Ishikawa (cell line): Measurements from ENCODE around the gene SRXN1.

ENCODE experiments used
- CEBPB ChIP-seq: IDR thresholded peaks from 2 replicates; pipeline ENCODE4 v1.6.1; 2012
- CREB1 ChIP-seq: IDR thresholded peaks from 2 replicates; pipeline ENCODE4 v1.6.1; 2012; ENCODE audit warnings: low read depth
- EGR1 ChIP-seq: IDR thresholded peaks from 2 replicates; pipeline ENCODE4 v1.6.1; 2012
- EP300 ChIP-seq: IDR thresholded peaks from 2 replicates; pipeline ENCODE4 v1.6.1; 2012; ENCODE audit warnings: borderline replicate concordance
- FOXM1 ChIP-seq: IDR thresholded peaks from 2 replicates; pipeline ENCODE4 v1.6.1; 2012; ENCODE audit warnings: low read depth, borderline replicate concordance
- NFIC ChIP-seq: IDR thresholded peaks from 2 replicates; pipeline ENCODE4 v1.6.1; 2012
- RAD21 ChIP-seq: IDR thresholded peaks from 2 replicates; pipeline ENCODE4 v1.6.1; 2012; ENCODE audit warnings: low read depth
- TAF1 ChIP-seq: IDR thresholded peaks from 2 replicates; pipeline ENCODE4 v1.6.1; 2012; ENCODE audit warnings: low read depth, mild to moderate bottlenecking
- TCF12 ChIP-seq: IDR thresholded peaks from 2 replicates; pipeline ENCODE4 v1.6.1; 2012; ENCODE audit warnings: low read depth
- TEAD4 ChIP-seq: IDR thresholded peaks from 2 replicates; pipeline ENCODE4 v1.6.1; 2012
- YY1 ChIP-seq: IDR thresholded peaks from 2 replicates; pipeline ENCODE4 v1.6.1; 2012; ENCODE audit warnings: low read depth
- ZBTB7A ChIP-seq: IDR thresholded peaks from 2 replicates; pipeline ENCODE4 v1.6.1; 2012; ENCODE audit warnings: low read depth
- TF ChIP-seq, protein P1 (sequence below): IDR thresholded peaks from 2 replicates; pipeline ENCODE4 v1.6.1; 2012; ENCODE audit warnings: low read depth, mild to moderate bottlenecking
- TF ChIP-seq, protein P2 (sequence below): IDR thresholded peaks from 2 replicates; pipeline ENCODE4 v1.6.1; 2012
- TF ChIP-seq, protein P3 (sequence below): IDR thresholded peaks from 2 replicates; pipeline ENCODE4 v1.6.1; 2012

Gene SRXN1

DNA sequence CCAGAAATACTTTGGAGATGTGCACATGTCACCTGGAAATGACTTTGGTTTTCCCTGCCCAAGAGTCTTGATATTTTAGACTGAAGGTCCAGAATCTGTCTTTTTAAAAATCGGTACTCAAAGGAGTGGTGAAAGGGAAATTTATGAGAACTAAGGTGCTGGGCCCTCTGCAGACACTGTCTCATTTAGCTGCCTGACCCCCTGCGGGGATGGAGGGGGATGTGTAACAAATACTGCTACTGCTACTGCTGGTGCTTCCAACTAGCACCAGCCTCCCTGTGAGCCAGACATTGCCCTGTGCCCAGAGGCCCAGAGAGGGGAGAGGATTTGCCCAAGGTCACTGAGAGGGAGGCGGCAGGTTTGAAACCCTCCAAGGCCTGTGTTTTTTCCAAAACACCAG is 15.6 kb upstream of the SRXN1 start:
- TF ChIP-seq CEBPB (no peak), TEAD4 (no peak), FOXM1 (no peak), TCF12 (no peak), YY1 (no peak)
- TF ChIP-seq, protein P1, sequence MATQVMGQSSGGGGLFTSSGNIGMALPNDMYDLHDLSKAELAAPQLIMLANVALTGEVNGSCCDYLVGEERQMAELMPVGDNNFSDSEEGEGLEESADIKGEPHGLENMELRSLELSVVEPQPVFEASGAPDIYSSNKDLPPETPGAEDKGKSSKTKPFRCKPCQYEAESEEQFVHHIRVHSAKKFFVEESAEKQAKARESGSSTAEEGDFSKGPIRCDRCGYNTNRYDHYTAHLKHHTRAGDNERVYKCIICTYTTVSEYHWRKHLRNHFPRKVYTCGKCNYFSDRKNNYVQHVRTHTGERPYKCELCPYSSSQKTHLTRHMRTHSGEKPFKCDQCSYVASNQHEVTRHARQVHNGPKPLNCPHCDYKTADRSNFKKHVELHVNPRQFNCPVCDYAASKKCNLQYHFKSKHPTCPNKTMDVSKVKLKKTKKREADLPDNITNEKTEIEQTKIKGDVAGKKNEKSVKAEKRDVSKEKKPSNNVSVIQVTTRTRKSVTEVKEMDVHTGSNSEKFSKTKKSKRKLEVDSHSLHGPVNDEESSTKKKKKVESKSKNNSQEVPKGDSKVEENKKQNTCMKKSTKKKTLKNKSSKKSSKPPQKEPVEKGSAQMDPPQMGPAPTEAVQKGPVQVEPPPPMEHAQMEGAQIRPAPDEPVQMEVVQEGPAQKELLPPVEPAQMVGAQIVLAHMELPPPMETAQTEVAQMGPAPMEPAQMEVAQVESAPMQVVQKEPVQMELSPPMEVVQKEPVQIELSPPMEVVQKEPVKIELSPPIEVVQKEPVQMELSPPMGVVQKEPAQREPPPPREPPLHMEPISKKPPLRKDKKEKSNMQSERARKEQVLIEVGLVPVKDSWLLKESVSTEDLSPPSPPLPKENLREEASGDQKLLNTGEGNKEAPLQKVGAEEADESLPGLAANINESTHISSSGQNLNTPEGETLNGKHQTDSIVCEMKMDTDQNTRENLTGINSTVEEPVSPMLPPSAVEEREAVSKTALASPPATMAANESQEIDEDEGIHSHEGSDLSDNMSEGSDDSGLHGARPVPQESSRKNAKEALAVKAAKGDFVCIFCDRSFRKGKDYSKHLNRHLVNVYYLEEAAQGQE, result no peak

DNA sequence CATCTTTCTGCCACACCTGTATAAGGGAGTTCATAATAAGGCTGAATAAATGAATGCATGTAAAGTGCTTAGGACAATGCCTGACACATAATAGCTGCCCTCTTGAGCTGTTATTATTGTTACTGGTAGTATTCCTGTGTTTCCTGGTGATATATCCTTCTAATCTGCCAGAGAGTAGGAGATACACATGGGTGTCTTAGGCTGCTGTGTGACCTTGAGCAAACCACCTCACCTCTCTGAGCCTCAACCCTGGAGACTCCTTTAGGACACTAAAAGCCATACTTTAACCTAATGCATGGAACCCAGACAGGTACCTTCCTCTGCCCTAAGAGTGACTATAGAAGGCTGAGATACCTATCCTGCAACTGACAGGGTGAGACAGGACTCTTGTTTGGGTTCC is 15.1 kb upstream of the SRXN1 start:
- no peak for TF ChIP-seq ZBTB7A
- no peak for TF ChIP-seq EGR1
- no peak for TF ChIP-seq TAF1
- no peak for TF ChIP-seq RAD21
- TF ChIP-seq, protein P2, sequence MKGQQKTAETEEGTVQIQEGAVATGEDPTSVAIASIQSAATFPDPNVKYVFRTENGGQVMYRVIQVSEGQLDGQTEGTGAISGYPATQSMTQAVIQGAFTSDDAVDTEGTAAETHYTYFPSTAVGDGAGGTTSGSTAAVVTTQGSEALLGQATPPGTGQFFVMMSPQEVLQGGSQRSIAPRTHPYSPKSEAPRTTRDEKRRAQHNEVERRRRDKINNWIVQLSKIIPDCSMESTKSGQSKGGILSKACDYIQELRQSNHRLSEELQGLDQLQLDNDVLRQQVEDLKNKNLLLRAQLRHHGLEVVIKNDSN, result no peak

DNA sequence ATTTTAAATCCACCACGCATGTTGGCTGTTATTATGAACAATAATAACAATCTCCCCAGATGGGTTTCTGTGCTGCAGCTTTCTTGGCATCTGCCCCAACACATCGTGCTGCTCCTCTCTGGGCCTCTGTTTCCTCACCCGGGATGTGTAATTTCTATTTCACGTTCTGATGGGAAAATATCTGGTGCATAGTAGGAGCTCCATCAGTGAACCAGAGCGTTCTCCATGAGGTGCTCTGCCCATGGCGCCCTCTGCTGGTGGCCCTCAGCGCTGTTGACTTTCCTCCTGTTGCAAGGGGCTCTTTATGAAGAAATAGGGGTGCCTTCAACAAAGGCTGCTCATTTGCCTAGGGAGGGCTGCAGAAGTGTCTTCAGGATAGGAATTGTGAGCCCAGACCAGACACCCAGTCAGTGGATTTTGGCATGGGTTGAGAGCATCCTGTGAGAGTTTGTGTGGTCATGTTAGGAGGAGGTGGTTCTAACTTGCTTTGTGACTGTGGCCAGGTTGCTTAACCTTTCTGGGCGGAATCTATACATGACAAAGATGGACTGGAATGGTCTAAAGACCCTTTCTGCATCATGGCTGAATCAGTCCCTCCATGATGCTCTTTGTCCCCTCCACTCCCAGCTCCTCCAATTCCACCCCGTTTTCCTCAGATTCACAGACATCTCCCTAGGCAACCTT is 14.5 kb upstream of the SRXN1 start:
- TF ChIP-seq RAD21 (peak; percentile 51; the same call in 1 of the 2 replicates), TAF1 (no peak)
- TF ChIP-seq, protein P3, sequence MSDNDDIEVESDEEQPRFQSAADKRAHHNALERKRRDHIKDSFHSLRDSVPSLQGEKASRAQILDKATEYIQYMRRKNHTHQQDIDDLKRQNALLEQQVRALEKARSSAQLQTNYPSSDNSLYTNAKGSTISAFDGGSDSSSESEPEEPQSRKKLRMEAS, result no peak

- no peak for TF ChIP-seq EP300
- no peak for TF ChIP-seq CREB1
These were observed 13.9 kb upstream of the SRXN1 start for GRCh38 chr20:666877-667276.

GRCh38 chr20:665276-665675 is 12.3 kb upstream of the SRXN1 start:
- TF ChIP-seq TEAD4, result no peak
- TF ChIP-seq FOXM1, result no peak
- no peak for TF ChIP-seq YY1

DNA sequence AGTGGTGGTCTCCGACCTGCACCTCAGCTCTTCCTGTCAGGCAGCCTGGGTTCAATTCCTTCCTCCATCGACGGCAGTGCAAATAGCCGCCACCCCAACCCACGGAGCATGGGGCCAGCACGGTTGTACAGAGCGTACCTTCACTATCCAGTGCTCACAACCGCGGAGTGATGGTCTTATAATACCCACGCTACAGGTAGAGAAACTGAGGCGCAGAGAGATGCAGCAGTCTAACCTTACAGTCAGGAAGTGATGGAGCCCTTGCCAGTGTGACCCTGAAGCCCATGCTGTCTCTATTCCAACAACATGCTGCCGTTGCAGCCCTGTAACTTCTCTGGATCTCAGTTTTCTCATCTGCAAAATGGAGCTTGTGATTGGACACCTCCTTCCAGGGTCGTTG is 11.6 kb upstream of the SRXN1 start:
- no peak for TF ChIP-seq TEAD4
- TF ChIP-seq NFIC, result no peak
- TF ChIP-seq, protein P3, result no peak
- TF ChIP-seq EP300, result no peak
- TF ChIP-seq, protein P2, result no peak
- TF ChIP-seq RAD21, result no peak
- TF ChIP-seq TAF1, result no peak
- TF ChIP-seq EGR1, result no peak
- no peak for TF ChIP-seq CREB1
- TF ChIP-seq FOXM1, result no peak

GRCh38 chr20:664151-664550 is 11.2 kb upstream of the SRXN1 start:
- no peak for TF ChIP-seq TCF12
- no peak for TF ChIP-seq CEBPB
- TF ChIP-seq NFIC, result no peak
- no peak for TF ChIP-seq EP300
- TF ChIP-seq, protein P2, result no peak
- TF ChIP-seq, protein P1, result no peak
- no peak for TF ChIP-seq TEAD4
- TF ChIP-seq CREB1, result no peak
- no peak for TF ChIP-seq YY1
- TF ChIP-seq ZBTB7A, result no peak
- no peak for TF ChIP-seq RAD21
- no peak for TF ChIP-seq TAF1
- TF ChIP-seq EGR1, result no peak
- TF ChIP-seq, protein P3, result no peak
- no peak for TF ChIP-seq FOXM1
